SK-N-SH treated with all-trans-retinoic acid at 6 μM for 48 hours (cell line): Measurements from ENCODE around the gene BUB1B.
"Not testable (repeated sequence)": the region's sequence is repeated elsewhere in the genome, so short reads cannot be mapped to it uniquely, and the experiment has no call there.

Experiments
- ATAC-seq: fragments of 200-7000 bp; cut with Tn5 transposase; 3 replicates; pipeline ENCODE4 v1.9.1; 2020; ENCODE audit warnings: mild to moderate bottlenecking, moderate library complexity
- ARNTL ChIP-seq: fragments of 450-650 bp; formaldehyde crosslinking; IDR thresholded peaks from 2 replicates; pipeline ENCODE4 v1.5.0; 2020; ENCODE audit warnings: low read depth, mild to moderate bottlenecking, moderate library complexity, borderline replicate concordance
- BACH2 ChIP-seq: fragments of 250-450 bp; sonication (Bioruptor Pico); IDR thresholded peaks from 2 replicates; pipeline ENCODE4 v1.9.0; 2021; ENCODE audit warnings: mild to moderate bottlenecking, borderline replicate concordance
- CSDC2 ChIP-seq: fragments of 250-450 bp; sonication (Bioruptor Pico); IDR thresholded peaks from 2 replicates; pipeline ENCODE4 v1.5.0; 2020; ENCODE audit warnings: mild to moderate bottlenecking, moderate library complexity
- CSRNP3 ChIP-seq: fragments of 250-450 bp; sonication (Bioruptor Pico); IDR thresholded peaks from 2 replicates; pipeline ENCODE4 v1.5.1; 2021; ENCODE audit warnings: mild to moderate bottlenecking, moderate library complexity
- ESRRG ChIP-seq: fragments of 250-450 bp; sonication (Bioruptor Pico); IDR thresholded peaks from 2 replicates; pipeline ENCODE4 v1.6.1; 2021; ENCODE audit warnings: mild to moderate bottlenecking
- GLIS3 ChIP-seq: fragments of 250-450 bp; sonication (Bioruptor Pico); IDR thresholded peaks from 2 replicates; pipeline ENCODE4 v1.5.0; 2020; ENCODE audit warnings: mild to moderate bottlenecking, moderate library complexity
- ISL1 ChIP-seq: fragments of 250-450 bp; sonication (Bioruptor Pico); IDR thresholded peaks from 2 replicates; pipeline ENCODE4 v2.1.2; 2022; ENCODE audit warnings: mild to moderate bottlenecking, moderate library complexity
- OSR1 ChIP-seq: fragments of 250-450 bp; sonication (Bioruptor Pico); IDR thresholded peaks from 2 replicates; pipeline ENCODE4 v1.8.0; 2022; ENCODE audit warnings: moderate library complexity, mild to moderate bottlenecking, inconsistent platforms
- PATZ1 ChIP-seq: fragments of 250-450 bp; sonication (Bioruptor Pico); IDR thresholded peaks from 2 replicates; pipeline ENCODE4 v1.8.0; 2020; ENCODE audit warnings: mild to moderate bottlenecking, moderate library complexity, borderline replicate concordance
- PPARA ChIP-seq: fragments of 250-450 bp; sonication (Bioruptor Pico); IDR thresholded peaks from 2 replicates; pipeline ENCODE4 v1.5.0; 2020; ENCODE audit warnings: mild to moderate bottlenecking, borderline replicate concordance
- RARB ChIP-seq: fragments of 250-450 bp; sonication (Bioruptor Pico); IDR thresholded peaks from 2 replicates; pipeline ENCODE4 v1.8.0; 2021; ENCODE audit warnings: mild to moderate bottlenecking, moderate library complexity
- SNAI2 ChIP-seq: fragments of 250-450 bp; sonication (Bioruptor Pico); IDR thresholded peaks from 2 replicates; pipeline ENCODE4 v1.5.0; 2020; ENCODE audit warnings: mild to moderate bottlenecking, moderate library complexity
- TCF4 ChIP-seq: fragments of 250-450 bp; sonication (Bioruptor Pico); IDR thresholded peaks from 2 replicates; pipeline ENCODE4 v1.8.0; 2021; ENCODE audit warnings: mild to moderate bottlenecking, moderate library complexity, borderline replicate concordance
- TOX ChIP-seq: fragments of 250-450 bp; sonication (Bioruptor Pico); IDR thresholded peaks from 2 replicates; pipeline ENCODE4 v1.8.0; 2021; ENCODE audit warnings: mild to moderate bottlenecking, moderate library complexity, borderline replicate concordance
- ZC3H10 ChIP-seq: fragments of 250-450 bp; sonication (Bioruptor Pico); IDR thresholded peaks from 2 replicates; pipeline ENCODE4 v1.5.1; 2021; ENCODE audit warnings: mild to moderate bottlenecking, moderate library complexity
- ZFP3 ChIP-seq: fragments of 250-450 bp; sonication (Bioruptor Pico); IDR thresholded peaks from 2 replicates; pipeline ENCODE4 v1.5.0; 2020; ENCODE audit warnings: mild to moderate bottlenecking, moderate library complexity
- ZFP30 ChIP-seq: fragments of 450-650 bp; formaldehyde crosslinking; IDR thresholded peaks from 2 replicates; pipeline ENCODE4 v1.5.0; 2022; ENCODE audit warnings: mild to moderate bottlenecking, moderate library complexity
- ZNF70 ChIP-seq: fragments of 450-650 bp; formaldehyde crosslinking; IDR thresholded peaks from 2 replicates; pipeline ENCODE4 v1.5.0; 2020; ENCODE audit warnings: mild to moderate bottlenecking, moderate library complexity
- TF ChIP-seq, protein P1 (sequence below): fragments of 250-450 bp; sonication (Bioruptor Pico); IDR thresholded peaks from 2 replicates; pipeline ENCODE4 v1.5.1; 2020; ENCODE audit warnings: low read depth, mild to moderate bottlenecking, moderate library complexity
- TF ChIP-seq, protein P2 (sequence below): fragments of 250-450 bp; sonication (Bioruptor Pico); IDR thresholded peaks from 2 replicates; pipeline ENCODE4 v1.5.0; 2020; ENCODE audit warnings: mild to moderate bottlenecking, moderate library complexity
- TF ChIP-seq, protein P3 (sequence below): fragments of 250-450 bp; sonication (Bioruptor Pico); IDR thresholded peaks from 2 replicates; pipeline ENCODE4 v1.8.0; 2021; ENCODE audit warnings: low read depth, mild to moderate bottlenecking, moderate library complexity, borderline replicate concordance

Gene BUB1B

DNA sequence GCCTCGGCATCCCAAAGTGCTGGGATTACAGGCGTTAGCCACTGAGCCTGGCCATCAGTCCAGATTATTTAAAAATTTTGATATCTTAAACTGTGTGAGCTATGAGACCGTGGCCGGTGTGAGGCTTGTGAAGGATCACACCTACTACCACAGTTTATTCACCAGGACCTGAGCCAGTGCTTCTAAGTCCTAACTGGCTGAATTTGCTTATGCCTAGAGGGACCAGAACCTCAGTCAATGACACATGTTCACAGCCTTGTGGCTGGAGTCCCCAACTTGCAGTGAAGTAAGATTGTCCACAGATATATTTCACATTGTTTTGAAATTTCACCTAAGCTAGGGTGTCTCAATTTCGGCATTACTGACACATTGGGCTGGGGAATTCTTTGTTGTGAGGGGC lies 37.0 kb upstream of the BUB1B start:
- ATAC-seq = not testable (repeated sequence)

GRCh38 chr15:40124333-40124732 lies 36.5 kb upstream of the BUB1B start:
- ATAC-seq = not testable (repeated sequence)

GRCh38 chr15:40124807-40125285 lies 36.0 kb upstream of the BUB1B start:
- ATAC-seq = not testable (repeated sequence)

- TF ChIP-seq ZC3H10 = no peak
- no peak for TF ChIP-seq RARB (CRISPR knock-in tag)
- TF ChIP-seq OSR1 = no peak
- no peak for TF ChIP-seq ZFP3 (CRISPR knock-in tag)
- TF ChIP-seq PATZ1 = no peak
- TF ChIP-seq, protein P1, sequence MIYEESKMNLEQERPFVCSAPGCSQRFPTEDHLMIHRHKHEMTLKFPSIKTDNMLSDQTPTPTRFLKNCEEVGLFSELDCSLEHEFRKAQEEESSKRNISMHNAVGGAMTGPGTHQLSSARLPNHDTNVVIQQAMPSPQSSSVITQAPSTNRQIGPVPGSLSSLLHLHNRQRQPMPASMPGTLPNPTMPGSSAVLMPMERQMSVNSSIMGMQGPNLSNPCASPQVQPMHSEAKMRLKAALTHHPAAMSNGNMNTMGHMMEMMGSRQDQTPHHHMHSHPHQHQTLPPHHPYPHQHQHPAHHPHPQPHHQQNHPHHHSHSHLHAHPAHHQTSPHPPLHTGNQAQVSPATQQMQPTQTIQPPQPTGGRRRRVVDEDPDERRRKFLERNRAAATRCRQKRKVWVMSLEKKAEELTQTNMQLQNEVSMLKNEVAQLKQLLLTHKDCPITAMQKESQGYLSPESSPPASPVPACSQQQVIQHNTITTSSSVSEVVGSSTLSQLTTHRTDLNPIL = no peak
- TF ChIP-seq TOX = no peak
- TF ChIP-seq ARNTL = no peak
- TF ChIP-seq BACH2 = no peak
- TF ChIP-seq ZFP30 = no peak
- TF ChIP-seq GLIS3 (CRISPR knock-in tag) = no peak
- TF ChIP-seq, protein P2, sequence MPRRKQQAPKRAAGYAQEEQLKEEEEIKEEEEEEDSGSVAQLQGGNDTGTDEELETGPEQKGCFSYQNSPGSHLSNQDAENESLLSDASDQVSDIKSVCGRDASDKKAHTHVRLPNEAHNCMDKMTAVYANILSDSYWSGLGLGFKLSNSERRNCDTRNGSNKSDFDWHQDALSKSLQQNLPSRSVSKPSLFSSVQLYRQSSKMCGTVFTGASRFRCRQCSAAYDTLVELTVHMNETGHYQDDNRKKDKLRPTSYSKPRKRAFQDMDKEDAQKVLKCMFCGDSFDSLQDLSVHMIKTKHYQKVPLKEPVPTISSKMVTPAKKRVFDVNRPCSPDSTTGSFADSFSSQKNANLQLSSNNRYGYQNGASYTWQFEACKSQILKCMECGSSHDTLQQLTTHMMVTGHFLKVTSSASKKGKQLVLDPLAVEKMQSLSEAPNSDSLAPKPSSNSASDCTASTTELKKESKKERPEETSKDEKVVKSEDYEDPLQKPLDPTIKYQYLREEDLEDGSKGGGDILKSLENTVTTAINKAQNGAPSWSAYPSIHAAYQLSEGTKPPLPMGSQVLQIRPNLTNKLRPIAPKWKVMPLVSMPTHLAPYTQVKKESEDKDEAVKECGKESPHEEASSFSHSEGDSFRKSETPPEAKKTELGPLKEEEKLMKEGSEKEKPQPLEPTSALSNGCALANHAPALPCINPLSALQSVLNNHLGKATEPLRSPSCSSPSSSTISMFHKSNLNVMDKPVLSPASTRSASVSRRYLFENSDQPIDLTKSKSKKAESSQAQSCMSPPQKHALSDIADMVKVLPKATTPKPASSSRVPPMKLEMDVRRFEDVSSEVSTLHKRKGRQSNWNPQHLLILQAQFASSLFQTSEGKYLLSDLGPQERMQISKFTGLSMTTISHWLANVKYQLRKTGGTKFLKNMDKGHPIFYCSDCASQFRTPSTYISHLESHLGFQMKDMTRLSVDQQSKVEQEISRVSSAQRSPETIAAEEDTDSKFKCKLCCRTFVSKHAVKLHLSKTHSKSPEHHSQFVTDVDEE (CRISPR knock-in tag) = no peak
- no peak for TF ChIP-seq PPARA (CRISPR knock-in tag)
- TF ChIP-seq SNAI2 (CRISPR knock-in tag) = no peak
- TF ChIP-seq ZNF70 = no peak
- TF ChIP-seq TCF4 = no peak
- TF ChIP-seq CSRNP3 = no peak
- ATAC-seq = no peak
Measured at GRCh38 chr15:40125950-40126349, 34.9 kb upstream of the BUB1B start.

GRCh38 chr15:40128766-40129660 lies 31.9 kb upstream of the BUB1B start:
- no peak for TF ChIP-seq ISL1 (CRISPR knock-in tag)
- no peak; the same call in 2 of the 3 replicates for ATAC-seq

DNA sequence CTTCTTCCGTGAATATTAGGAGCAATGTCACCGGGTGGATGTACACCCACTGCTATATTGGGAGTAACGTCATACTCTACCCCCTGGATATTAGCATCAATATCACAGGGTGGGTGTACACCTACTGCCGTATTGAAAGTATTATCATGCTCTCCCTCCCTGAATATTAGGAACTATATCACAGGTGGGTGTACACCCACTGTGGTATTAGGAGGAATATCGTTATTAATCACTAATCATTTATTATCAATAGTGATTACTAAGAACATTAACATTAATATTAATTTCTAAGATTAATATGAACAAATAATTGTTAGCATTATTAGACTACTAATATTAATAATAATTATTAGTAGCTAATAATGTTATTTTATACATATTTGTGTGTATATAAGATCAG lies 30.8 kb upstream of the BUB1B start:
- no peak for ATAC-seq
- no peak for TF ChIP-seq OSR1
- TF ChIP-seq TOX = no peak
- no peak for TF ChIP-seq PPARA (CRISPR knock-in tag)
- TF ChIP-seq CSDC2 (CRISPR knock-in tag) = no peak
- TF ChIP-seq ZNF70 = no peak
- TF ChIP-seq, protein P3, sequence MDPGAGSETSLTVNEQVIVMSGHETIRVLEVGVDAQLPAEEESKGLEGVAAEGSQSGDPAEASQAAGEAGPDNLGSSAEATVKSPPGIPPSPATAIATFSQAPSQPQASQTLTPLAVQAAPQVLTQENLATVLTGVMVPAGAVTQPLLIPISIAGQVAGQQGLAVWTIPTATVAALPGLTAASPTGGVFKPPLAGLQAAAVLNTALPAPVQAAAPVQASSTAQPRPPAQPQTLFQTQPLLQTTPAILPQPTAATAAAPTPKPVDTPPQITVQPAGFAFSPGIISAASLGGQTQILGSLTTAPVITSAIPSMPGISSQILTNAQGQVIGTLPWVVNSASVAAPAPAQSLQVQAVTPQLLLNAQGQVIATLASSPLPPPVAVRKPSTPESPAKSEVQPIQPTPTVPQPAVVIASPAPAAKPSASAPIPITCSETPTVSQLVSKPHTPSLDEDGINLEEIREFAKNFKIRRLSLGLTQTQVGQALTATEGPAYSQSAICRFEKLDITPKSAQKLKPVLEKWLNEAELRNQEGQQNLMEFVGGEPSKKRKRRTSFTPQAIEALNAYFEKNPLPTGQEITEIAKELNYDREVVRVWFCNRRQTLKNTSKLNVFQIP (CRISPR knock-in tag) = no peak
- no peak for TF ChIP-seq TCF4
- no peak for TF ChIP-seq RARB (CRISPR knock-in tag)
- no peak for TF ChIP-seq ESRRG
